ENCODE results near the gene ZSCAN9. TPM values are rescaled to one million over a fixed set of nuclear protein-coding genes. Genes with fewer than 3 reads are reported as not detected.

The ZSCAN9 gene
- total RNA-seq, 1 experiment from 2014 or later, result 14.4 TPM

- TF ChIP-seq TCF7L2 (IDR thresholded peaks at IDR 0.05; ENCODE audit: low read depth, low read length) (no peak), POLR2AphosphoS5 (IDR thresholded peaks at IDR 0.05; ENCODE audit: low read depth, low read length) (no peak), SIN3A (IDR thresholded peaks at IDR 0.05; ENCODE audit: borderline replicate concordance, insufficient read depth, low read depth, low read length) (no peak)
- TF ChIP-seq, protein P1, sequence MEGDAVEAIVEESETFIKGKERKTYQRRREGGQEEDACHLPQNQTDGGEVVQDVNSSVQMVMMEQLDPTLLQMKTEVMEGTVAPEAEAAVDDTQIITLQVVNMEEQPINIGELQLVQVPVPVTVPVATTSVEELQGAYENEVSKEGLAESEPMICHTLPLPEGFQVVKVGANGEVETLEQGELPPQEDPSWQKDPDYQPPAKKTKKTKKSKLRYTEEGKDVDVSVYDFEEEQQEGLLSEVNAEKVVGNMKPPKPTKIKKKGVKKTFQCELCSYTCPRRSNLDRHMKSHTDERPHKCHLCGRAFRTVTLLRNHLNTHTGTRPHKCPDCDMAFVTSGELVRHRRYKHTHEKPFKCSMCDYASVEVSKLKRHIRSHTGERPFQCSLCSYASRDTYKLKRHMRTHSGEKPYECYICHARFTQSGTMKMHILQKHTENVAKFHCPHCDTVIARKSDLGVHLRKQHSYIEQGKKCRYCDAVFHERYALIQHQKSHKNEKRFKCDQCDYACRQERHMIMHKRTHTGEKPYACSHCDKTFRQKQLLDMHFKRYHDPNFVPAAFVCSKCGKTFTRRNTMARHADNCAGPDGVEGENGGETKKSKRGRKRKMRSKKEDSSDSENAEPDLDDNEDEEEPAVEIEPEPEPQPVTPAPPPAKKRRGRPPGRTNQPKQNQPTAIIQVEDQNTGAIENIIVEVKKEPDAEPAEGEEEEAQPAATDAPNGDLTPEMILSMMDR (IDR thresholded peaks at IDR 0.05), result no peak
- TF ChIP-seq, protein P2, sequence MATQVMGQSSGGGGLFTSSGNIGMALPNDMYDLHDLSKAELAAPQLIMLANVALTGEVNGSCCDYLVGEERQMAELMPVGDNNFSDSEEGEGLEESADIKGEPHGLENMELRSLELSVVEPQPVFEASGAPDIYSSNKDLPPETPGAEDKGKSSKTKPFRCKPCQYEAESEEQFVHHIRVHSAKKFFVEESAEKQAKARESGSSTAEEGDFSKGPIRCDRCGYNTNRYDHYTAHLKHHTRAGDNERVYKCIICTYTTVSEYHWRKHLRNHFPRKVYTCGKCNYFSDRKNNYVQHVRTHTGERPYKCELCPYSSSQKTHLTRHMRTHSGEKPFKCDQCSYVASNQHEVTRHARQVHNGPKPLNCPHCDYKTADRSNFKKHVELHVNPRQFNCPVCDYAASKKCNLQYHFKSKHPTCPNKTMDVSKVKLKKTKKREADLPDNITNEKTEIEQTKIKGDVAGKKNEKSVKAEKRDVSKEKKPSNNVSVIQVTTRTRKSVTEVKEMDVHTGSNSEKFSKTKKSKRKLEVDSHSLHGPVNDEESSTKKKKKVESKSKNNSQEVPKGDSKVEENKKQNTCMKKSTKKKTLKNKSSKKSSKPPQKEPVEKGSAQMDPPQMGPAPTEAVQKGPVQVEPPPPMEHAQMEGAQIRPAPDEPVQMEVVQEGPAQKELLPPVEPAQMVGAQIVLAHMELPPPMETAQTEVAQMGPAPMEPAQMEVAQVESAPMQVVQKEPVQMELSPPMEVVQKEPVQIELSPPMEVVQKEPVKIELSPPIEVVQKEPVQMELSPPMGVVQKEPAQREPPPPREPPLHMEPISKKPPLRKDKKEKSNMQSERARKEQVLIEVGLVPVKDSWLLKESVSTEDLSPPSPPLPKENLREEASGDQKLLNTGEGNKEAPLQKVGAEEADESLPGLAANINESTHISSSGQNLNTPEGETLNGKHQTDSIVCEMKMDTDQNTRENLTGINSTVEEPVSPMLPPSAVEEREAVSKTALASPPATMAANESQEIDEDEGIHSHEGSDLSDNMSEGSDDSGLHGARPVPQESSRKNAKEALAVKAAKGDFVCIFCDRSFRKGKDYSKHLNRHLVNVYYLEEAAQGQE (IDR thresholded peaks at IDR 0.05; ENCODE audit: insufficient read depth in 1 of 2, low read depth in 2 of 2, low read length in 1 of 2), result no peak
- Histone ChIP-seq H3K27me3 (ENCODE audit: control insufficient read depth, insufficient read depth, low read length) (no peaks in the 10 kb centered on the region), H3K27ac (ENCODE audit: low read length) (no peak overlapping the region), H3K9me3 (ENCODE audit: control insufficient read depth, insufficient read depth, low read depth, low read length) (no peaks in the 10 kb centered on the region), H3K4me1 (ENCODE audit: control insufficient read depth, insufficient read depth, low read length) (peaks cover 16% of the 10 kb centered on the region; the same call in 1 of the 2 replicates), H3K4me3 (ENCODE audit: low read depth in 2 of 2, low read length in 2 of 2) (no peak overlapping the region), H3K36me3 (ENCODE audit: control insufficient read depth, insufficient read depth, low read length) (no peaks in the 10 kb centered on the region; the same call in none of the 2 replicates)
- POLR2A ChIA-PET, result no interaction called here
- CTCF ChIA-PET, result no interaction called here
- DNase-seq (ENCODE audit: low read depth, low spot score), result no peak
- ATAC-seq, result no peak
- in situ Hi-C loops (cut with HindIII; ENCODE audit: low pct_unique_long_range_greater_than_20kb, low sequenced_read_pairs) (no loop called here), intact Hi-C loops (cut with micrococcal nuclease; ENCODE audit: unreplicated experiment) (loop anchor here (5.0 kb wide), 1 partner anchor 87 kb away; no protein-coding TSS in a partner anchor)
- no TSS peak for BruUV-seq (replicated peaks)
These were observed 39.8 kb downstream of the ZSCAN9 start for GRCh38 chr6:28264834-28265401.

DNA sequence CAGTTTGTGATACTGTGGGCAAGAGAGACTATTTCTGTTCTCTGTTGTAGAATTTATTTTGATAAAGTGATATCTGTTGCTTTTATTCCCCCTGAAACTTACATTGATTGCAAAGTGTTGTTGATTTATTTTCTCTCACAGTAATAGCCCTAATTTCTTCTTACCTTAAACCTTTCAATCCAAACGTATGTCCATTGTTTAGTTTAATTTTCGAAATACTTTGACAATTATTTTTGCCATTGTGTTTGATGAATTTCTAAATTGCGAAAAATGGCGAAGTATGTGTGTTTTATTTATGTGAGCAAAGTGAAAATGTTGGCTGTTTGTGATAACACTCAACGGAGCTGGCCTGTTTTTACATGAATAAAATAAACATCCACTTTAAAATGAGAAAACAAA lies 41.5 kb downstream of the ZSCAN9 start:
- H3K27me3 ChIP-seq (ENCODE audit: control insufficient read depth, insufficient read depth, low read length), result no peaks in the 10 kb centered on the region
- DNase-seq (ENCODE audit: low read depth, low spot score) (no peak), ATAC-seq (no peak)
- intact Hi-C loops (cut with micrococcal nuclease; ENCODE audit: unreplicated experiment), result loop anchor here (5.0 kb wide), 1 partner anchor 86 kb away; no protein-coding TSS in a partner anchor
- H3K27ac ChIP-seq (ENCODE audit: low read length), result peak overlapping the region; percentile 95
- BruUV-seq (replicated peaks), result no TSS peak
- POLR2A ChIA-PET, result interaction anchor here (0.6 to 0.7 kb wide), 4 partner anchors 14 to 438 kb away, joined by 3 to 10 read pairs (median 7); partner anchors contain the start of gene ZKSCAN4
- CTCF ChIA-PET, result interaction anchor here (0.7 to 1.0 kb wide), 3 partner anchors 27 to 133 kb away, joined by 3 to 11 read pairs (median 5); no protein-coding TSS in a partner anchor
- TF ChIP-seq, protein P2 (IDR thresholded peaks at IDR 0.05; ENCODE audit: insufficient read depth in 1 of 2, low read depth in 2 of 2, low read length in 1 of 2), result no peak
- TF ChIP-seq SIN3A (IDR thresholded peaks at IDR 0.05; ENCODE audit: borderline replicate concordance, insufficient read depth, low read depth, low read length) (no peak), POLR2AphosphoS5 (IDR thresholded peaks at IDR 0.05; ENCODE audit: low read depth, low read length) (no peak), TCF7L2 (IDR thresholded peaks at IDR 0.05; ENCODE audit: low read depth, low read length) (no peak)
- TF ChIP-seq, protein P1 (IDR thresholded peaks at IDR 0.05), result no peak
- no peaks in the 10 kb centered on the region for H3K9me3 ChIP-seq (ENCODE audit: control insufficient read depth, insufficient read depth, low read depth, low read length)
- peaks cover 16% of the 10 kb centered on the region; the same call in 1 of the 2 replicates for H3K4me1 ChIP-seq (ENCODE audit: control insufficient read depth, insufficient read depth, low read length)
- no peaks in the 10 kb centered on the region; the same call in none of the 2 replicates for H3K36me3 ChIP-seq (ENCODE audit: control insufficient read depth, insufficient read depth, low read length)
- in situ Hi-C loops (cut with HindIII; ENCODE audit: low pct_unique_long_range_greater_than_20kb, low sequenced_read_pairs), result no loop called here
- peak overlapping the region; percentile 73 to 83 for H3K4me3 ChIP-seq (ENCODE audit: low read depth in 2 of 2, low read length in 2 of 2)
